Cardiac fibroblast (primary cell): Measurements from ENCODE around the gene ASTN2.

ENCODE experiments used
- DNase-seq, 2 donors: peaks; one replicate each; pipeline versions ENCODE4 v3.0.0 to v3.0.0-alpha.2; 2010; ENCODE audit warnings: low read depth in 2 of 2
- H3K4me3 ChIP-seq, 2 donors: replicated peaks in 1 of 2; 1 replicate in 1 of 2; 2 replicates in 1 of 2; pipeline ENCODE4 v1.5.1; 2011; ENCODE audit warnings: low read depth in 2 of 2, low read length in 2 of 2, mild to moderate bottlenecking in 2 of 2, moderate library complexity in 1 of 2
- TF ChIP-seq, protein P1 (sequence below): IDR thresholded peaks from one replicate; pipeline ENCODE4 v1.5.1; 2011; ENCODE audit warnings: low read depth, mild to moderate bottlenecking, low read length, inconsistent platforms

ASTN2 gene

DNA sequence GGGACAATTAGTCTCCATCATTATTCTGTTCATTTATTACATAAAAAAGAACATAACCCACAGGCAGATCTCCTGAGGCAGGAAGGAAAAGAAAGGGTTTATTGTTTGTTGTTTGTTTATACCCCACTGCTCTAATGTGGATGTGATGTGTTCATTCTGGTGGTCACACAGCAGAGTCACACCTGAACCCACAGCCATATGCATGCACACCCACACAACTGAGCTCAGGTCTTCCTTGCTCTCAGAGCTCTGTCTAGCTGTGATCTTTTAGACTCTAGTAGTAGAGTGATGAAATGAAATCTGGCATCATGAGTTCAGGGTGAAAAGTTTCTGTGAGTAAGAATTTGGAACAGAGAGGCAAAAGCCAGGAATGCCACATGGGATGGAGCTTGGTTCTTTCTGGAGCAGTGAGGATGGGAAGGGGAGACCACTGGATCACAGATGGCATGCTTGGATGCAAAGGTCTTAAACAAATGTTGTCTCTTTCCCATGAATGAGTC, 1034.3 kb downstream of the ASTN2 start:
- DNase-seq, result peak in 1 of 2 donors; percentile 26
- TF ChIP-seq, protein P1, sequence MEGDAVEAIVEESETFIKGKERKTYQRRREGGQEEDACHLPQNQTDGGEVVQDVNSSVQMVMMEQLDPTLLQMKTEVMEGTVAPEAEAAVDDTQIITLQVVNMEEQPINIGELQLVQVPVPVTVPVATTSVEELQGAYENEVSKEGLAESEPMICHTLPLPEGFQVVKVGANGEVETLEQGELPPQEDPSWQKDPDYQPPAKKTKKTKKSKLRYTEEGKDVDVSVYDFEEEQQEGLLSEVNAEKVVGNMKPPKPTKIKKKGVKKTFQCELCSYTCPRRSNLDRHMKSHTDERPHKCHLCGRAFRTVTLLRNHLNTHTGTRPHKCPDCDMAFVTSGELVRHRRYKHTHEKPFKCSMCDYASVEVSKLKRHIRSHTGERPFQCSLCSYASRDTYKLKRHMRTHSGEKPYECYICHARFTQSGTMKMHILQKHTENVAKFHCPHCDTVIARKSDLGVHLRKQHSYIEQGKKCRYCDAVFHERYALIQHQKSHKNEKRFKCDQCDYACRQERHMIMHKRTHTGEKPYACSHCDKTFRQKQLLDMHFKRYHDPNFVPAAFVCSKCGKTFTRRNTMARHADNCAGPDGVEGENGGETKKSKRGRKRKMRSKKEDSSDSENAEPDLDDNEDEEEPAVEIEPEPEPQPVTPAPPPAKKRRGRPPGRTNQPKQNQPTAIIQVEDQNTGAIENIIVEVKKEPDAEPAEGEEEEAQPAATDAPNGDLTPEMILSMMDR, result no peak
- no peak overlapping the region for H3K4me3 ChIP-seq

DNA sequence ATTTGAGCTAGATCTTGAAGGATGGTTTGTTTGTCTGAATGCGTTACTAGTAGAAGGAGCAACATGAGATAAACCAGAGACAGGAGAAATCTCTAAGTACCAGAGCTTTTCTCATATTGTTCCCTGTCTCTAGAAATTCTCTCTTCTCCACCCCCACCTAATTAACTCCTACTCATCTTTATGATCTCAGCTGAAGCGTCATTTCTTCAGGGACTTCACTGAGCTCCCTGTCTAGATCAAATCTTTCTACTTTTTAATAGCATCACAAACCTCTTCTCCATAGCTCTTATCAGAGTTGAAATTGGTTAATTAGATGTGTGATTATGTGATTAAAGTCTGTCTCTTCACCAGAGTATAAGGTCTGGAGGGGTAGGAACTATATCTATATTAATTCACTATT, 1035.0 kb downstream of the ASTN2 start:
- TF ChIP-seq, protein P1, result no peak
- no peak overlapping the region for H3K4me3 ChIP-seq

DNA sequence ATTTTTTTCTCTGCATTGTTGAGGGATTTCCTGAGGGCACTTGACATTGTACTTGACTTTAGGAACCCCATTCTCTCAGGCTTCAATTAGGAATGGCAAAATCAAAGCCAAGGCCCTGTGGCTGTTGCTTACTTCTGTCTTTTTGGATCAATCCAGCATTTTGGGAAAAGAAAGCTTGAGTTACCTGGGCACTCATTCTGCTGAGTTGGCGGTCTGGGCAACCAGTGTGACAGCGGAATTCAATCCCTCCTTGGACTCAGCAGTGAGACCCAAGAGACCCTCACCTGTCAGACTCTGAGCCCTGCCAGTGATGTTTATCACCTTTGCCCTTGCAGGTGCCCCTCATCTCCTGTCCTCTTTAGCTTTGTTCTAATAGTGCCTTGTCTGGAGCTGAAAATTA, 1036.0 kb downstream of the ASTN2 start:
- TF ChIP-seq, protein P1, result no peak
- DNase-seq, result no peak
- no peak overlapping the region for H3K4me3 ChIP-seq

More for the DNA sequence above, 1035.0 kb downstream of the ASTN2 start:
- DNase-seq, result no peak

DNA sequence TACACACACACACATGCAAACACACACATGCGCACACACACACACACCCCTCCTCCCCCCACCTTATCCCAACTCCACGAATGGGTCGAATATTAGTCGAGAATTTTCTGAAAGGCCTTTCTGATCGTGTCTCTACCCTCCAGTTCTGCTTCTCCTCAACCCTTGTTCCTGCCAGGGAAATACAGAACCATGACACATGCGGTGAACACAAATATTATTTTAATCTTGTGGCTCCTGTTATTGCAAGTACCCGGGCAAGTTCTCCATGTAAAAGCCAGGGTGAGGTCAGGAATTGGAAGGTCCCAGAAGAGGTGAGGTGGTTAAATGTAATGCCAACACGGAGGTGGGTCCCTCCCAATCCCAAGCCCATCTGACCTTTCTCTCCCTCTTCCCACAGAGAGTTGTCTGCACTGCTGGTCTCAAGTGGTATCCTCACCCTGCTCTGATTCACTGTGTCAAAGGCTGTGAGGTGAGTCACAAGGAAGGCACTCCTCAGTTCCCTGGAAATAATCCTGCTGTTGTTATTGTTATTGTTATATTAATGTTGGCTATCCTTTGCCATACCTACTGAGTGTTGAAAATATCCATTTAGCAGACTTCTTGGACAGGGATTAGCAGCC, 1037.6 kb downstream of the ASTN2 start:
- peak; percentile 68 to 89 for DNase-seq

More for the DNA sequence above, 1037.6 kb downstream of the ASTN2 start:
- TF ChIP-seq, protein P1, result no peak
- H3K4me3 ChIP-seq, result no peak overlapping the region
